Naive thymus-derived CD8-positive, alpha-beta T cell (primary cell): ENCODE data around the gene FHL2. TPM values are rescaled to one million over a fixed set of nuclear protein-coding genes. Genes with fewer than 3 reads are reported as not detected.

ENCODE experiments used
- ATAC-seq, 2 donors: fragments of 150-1000 bp; cut with Tn5 transposase in 1 of 2; sonication (Bioruptor Pico), chemical (Tn5 transposase) in 1 of 2; 1 replicate in 1 of 2; 2 replicates in 1 of 2; pipeline ENCODE4 v1.10.0; 2021; ENCODE audit warnings: mild to moderate bottlenecking in 2 of 2, moderate library complexity in 2 of 2
- POLR2A ChIA-PET: fragments of 350-600 bp; sonication (Branson Sonifier 250); formaldehyde crosslinking; loops from one replicate; lab custom pipeline; 2021; ENCODE audit warnings: antibody characterized with exemption; lab: Charles Lee
- DNase-seq, 10 donors: peaks; one replicate each; pipeline versions ENCODE4 v3.0.0 to v3.0.0-alpha.2; 2020 to 2022
- H3K27ac Mint-ChIP-seq, 10 donors: one replicate each; pipeline ENCODE4 v1.8.0; 2020 to 2022; ENCODE audit warnings: mild to moderate bottlenecking in 10 of 10, mixed read lengths in 10 of 10, moderate library complexity in 4 of 10, inconsistent platforms in 1 of 10
- H3K27me3 Mint-ChIP-seq, 5 donors: one replicate each; pipeline ENCODE4 v1.8.0; 2021 to 2022; ENCODE audit warnings: mixed read lengths in 5 of 5
- H3K36me3 Mint-ChIP-seq, 3 donors: one replicate each; pipeline ENCODE4 v1.8.0; 2020 to 2022; ENCODE audit warnings: mixed read lengths in 3 of 3, mild to moderate bottlenecking in 2 of 3, inconsistent platforms in 1 of 3
- H3K4me1 Mint-ChIP-seq, 4 donors: one replicate each; pipeline ENCODE4 v1.8.0; 2021 to 2022; ENCODE audit warnings: mixed read lengths in 4 of 4
- H3K4me3 Mint-ChIP-seq, 10 donors: one replicate each; pipeline ENCODE4 v1.8.0; 2020 to 2022; ENCODE audit warnings: mild to moderate bottlenecking in 10 of 10, mixed read lengths in 10 of 10, moderate library complexity in 6 of 10, inconsistent platforms in 1 of 10
- H3K9me3 Mint-ChIP-seq, 9 donors: one replicate each; pipeline ENCODE4 v1.8.0; 2020 to 2022; ENCODE audit warnings: mixed read lengths in 9 of 9, mild to moderate bottlenecking in 3 of 9, inconsistent platforms in 1 of 9, moderate library complexity in 1 of 9
- polyA plus RNA-seq, 3 donors: library from polyadenylated mRNA; unstranded; fragments of 300-500 nt; fragmentation: Illumina TruSeq; gene quantifications; one replicate each; pipeline ENCODE4 v1.2.3, GENCODE V29; 2021
- total RNA-seq, 8 experiments: library from RNA in 2 of 8; stranded (reverse) in 2 of 8; gene quantifications; one replicate each; pipeline ENCODE4 v1.2.3 and lab custom pipeline; 2021 to 2026

FHL2 gene
- total and polyA plus RNA-seq, 5 experiments from 2014 or later: 2.0 to 2.8 (median 2.6) TPM; not detected in 2

DNA sequence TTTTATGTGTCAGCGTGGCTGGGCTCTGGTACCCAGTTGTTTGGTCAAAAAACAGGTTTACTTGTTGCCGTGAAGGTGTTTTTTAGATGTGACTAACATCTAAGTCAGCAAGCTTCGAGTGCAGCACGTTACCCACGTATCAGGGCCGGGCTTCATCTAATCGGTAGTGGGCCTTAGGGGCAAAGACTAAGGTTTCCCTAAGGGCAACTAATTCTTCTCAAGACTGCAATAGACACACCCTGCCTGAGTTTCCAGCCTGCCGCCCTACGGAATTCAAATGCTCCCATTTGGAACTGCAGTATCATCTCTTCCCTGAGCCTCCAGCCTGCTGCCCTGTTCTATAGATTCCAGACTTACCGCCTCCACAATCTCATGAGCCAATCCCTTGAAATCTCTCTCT is 27.7 kb downstream of the FHL2 start:
- H3K4me1 Mint-ChIP-seq: peaks cover 8 to 14% (median 10%) of the 10 kb centered on the region in 4 donors
- no peak overlapping the region for H3K4me3 Mint-ChIP-seq
- ATAC-seq (no peak), DNase-seq (no peak)
- no peak overlapping the region for H3K27ac Mint-ChIP-seq
- POLR2A ChIA-PET: no interaction called here
- peaks cover 0 to 2% (median 2%) of the 10 kb centered on the region in 3 donors for H3K36me3 Mint-ChIP-seq
- H3K9me3 Mint-ChIP-seq: no peaks in the 10 kb centered on the region
- peaks cover 0 to 2% (median 0%) of the 10 kb centered on the region in 5 donors for H3K27me3 Mint-ChIP-seq

GRCh38 chr2:105369777-105370690 is 28.8 kb downstream of the FHL2 start:
- H3K27ac Mint-ChIP-seq: peak overlapping the region in 4 of 10 donors; percentile 30 to 54 (median 40)
- H3K27me3 Mint-ChIP-seq: peaks cover 0 to 3% (median 1%) of the 10 kb centered on the region in 5 donors
- peak; percentile 71 to 92 (median 82) for DNase-seq
- H3K36me3 Mint-ChIP-seq: peaks cover 0 to 2% (median 2%) of the 10 kb centered on the region in 3 donors
- H3K9me3 Mint-ChIP-seq: no peaks in the 10 kb centered on the region
- POLR2A ChIA-PET: no interaction called here
- ATAC-seq: peak; percentile 100
- peaks cover 8 to 14% (median 10%) of the 10 kb centered on the region in 4 donors for H3K4me1 Mint-ChIP-seq
- peak overlapping the region in 4 of 10 donors; percentile 1 to 51 (median 24) for H3K4me3 Mint-ChIP-seq

- ATAC-seq (no peak), DNase-seq (no peak)
- Mint-ChIP-seq H3K4me1 (peaks cover 7 to 11% (median 8%) of the 10 kb centered on the region in 4 donors), H3K27me3 (peaks cover 0 to 3% (median 1%) of the 10 kb centered on the region in 5 donors), H3K27ac (no peak overlapping the region), H3K4me3 (no peak overlapping the region), H3K9me3 (no peaks in the 10 kb centered on the region), H3K36me3 (peaks cover 0 to 2% (median under 1%) of the 10 kb centered on the region in 3 donors)
- POLR2A ChIA-PET: no interaction called here
These were observed 30.0 kb downstream of the FHL2 start for GRCh38 chr2:105368759-105369408.

GRCh38 chr2:105365206-105365605 is 33.6 kb downstream of the FHL2 start:
- Mint-ChIP-seq H3K4me3 (no peak overlapping the region), H3K9me3 (no peaks in the 10 kb centered on the region), H3K4me1 (peaks cover 19 to 37% (median 29%) of the 10 kb centered on the region in 4 donors), H3K27me3 (peaks cover 0 to 3% (median 1%) of the 10 kb centered on the region in 5 donors), H3K27ac (peak overlapping the region in 2 of 10 donors; percentile 64 to 76), H3K36me3 (peaks cover 0 to 6% (median 2%) of the 10 kb centered on the region in 3 donors)
- DNase-seq (no peak), ATAC-seq (no peak)
- POLR2A ChIA-PET: no interaction called here

DNA sequence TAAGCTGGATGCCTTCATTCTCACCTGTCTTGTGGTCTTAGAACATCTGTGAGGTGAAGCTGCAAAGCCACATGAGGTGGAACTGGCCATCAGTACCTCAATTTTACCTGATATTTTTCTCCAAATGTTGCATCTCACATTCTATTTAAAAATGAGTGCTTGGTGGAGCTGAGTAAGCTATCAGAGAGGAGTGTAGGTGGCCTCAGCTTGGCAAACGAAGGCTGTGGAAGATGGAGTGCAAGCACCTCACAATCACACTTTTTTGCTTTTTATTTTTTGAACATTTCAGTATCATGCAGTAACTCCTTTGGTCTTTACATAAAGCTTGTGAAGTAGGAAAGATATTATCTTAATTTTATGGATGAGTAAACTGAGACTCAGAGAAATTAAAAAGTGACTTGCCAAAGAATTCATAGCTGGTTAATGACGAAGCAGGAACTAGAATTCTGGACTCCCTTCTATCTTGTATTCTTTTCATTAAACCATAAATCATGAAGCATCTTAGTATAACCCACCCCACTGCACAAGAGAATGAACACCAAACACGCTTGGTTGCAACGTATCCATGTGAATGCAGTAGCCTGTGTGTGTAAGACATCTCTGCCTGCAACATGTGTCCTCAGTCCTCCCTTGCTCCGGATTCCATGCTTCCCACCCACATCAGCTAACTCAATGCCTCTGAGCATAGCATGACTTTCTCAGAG is 34.3 kb downstream of the FHL2 start:
- peak overlapping the region in 2 of 10 donors; percentile 54 to 64 for H3K27ac Mint-ChIP-seq
- POLR2A ChIA-PET: no interaction called here

GRCh38 chr2:105362862-105363591 is 35.8 kb downstream of the FHL2 start:
- peaks cover 0 to 5% (median 0%) of the 10 kb centered on the region in 9 donors for H3K9me3 Mint-ChIP-seq
- H3K27me3 Mint-ChIP-seq: peaks cover 0 to 3% (median 0%) of the 10 kb centered on the region in 5 donors
- POLR2A ChIA-PET: no interaction called here
- ATAC-seq (no peak), DNase-seq (no peak)
- no peak overlapping the region for H3K4me3 Mint-ChIP-seq
- H3K4me1 Mint-ChIP-seq: peaks cover 13 to 34% (median 23%) of the 10 kb centered on the region in 4 donors
- peak overlapping the region in 8 of 10 donors; percentile 13 to 67 (median 30) for H3K27ac Mint-ChIP-seq
- peaks cover 0 to 22% (median 11%) of the 10 kb centered on the region in 3 donors for H3K36me3 Mint-ChIP-seq

More for the DNA sequence above, 34.3 kb downstream of the FHL2 start:
- Mint-ChIP-seq H3K27me3 (peaks cover 0 to 3% (median under 1%) of the 10 kb centered on the region in 5 donors), H3K9me3 (no peaks in the 10 kb centered on the region), H3K4me1 (peaks cover 13 to 34% (median 24%) of the 10 kb centered on the region in 4 donors), H3K4me3 (no peak overlapping the region), H3K36me3 (peaks cover 0 to 9% (median 4%) of the 10 kb centered on the region in 3 donors)
- DNase-seq: no peak
- no peak for ATAC-seq

DNA sequence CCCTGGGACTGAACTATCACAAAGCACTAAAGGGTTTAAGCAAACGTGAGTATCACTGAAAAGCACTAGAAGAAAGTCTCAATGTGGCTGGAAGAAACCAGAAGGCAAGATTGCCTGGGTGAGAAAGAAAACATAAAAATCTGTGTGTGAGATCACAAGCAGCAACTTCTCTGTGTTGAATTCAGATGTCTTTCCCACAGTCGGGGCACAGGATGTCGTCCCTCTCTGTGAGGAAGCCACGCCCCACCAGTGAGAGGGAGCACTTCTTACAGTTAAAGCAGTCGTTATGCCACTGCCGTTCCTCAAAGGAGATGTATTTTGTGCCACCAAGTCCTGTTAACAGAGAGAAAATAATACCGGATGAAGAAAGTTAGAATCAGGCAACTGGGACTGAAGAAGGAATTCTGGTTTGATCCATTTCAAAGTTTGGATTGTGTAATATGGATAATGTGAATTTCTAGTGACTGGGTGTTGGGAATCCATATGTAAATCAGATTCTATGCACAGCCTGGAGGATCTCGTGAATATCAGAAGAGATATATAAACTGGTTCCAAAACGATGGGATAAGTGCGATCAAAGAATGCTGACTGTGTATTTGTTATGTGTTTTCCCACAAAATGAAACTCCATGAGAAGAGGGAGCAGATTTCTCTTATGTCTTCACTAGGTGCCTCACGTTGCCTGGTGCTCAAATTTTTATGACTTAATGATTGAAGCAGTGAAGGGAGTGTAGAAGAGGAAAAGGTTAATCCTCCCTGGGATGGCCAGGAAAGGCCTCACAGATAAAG is 37.6 kb downstream of the FHL2 start:
- H3K4me1 Mint-ChIP-seq: peaks cover 13 to 34% (median 23%) of the 10 kb centered on the region in 4 donors
- H3K27me3 Mint-ChIP-seq: peaks cover 0 to 3% (median 0%) of the 10 kb centered on the region in 5 donors
- POLR2A ChIA-PET: no interaction called here
- peaks cover 0 to 21% (median 10%) of the 10 kb centered on the region in 9 donors for H3K9me3 Mint-ChIP-seq
- H3K27ac Mint-ChIP-seq: peak overlapping the region; percentile 4 to 90 (median 70)
- ATAC-seq (peak; percentile 90 to 93), DNase-seq (peak in 9 of 10 donors; percentile 10 to 52 (median 20))
- peaks cover 9 to 38% (median 24%) of the 10 kb centered on the region in 3 donors for H3K36me3 Mint-ChIP-seq
- peak overlapping the region in 8 of 10 donors; percentile 3 to 67 (median 14) for H3K4me3 Mint-ChIP-seq

- H3K9me3 Mint-ChIP-seq: peaks cover 0 to 33% (median 14%) of the 10 kb centered on the region in 9 donors
- ATAC-seq: no peak
- peaks cover 25 to 58% (median 47%) of the 10 kb centered on the region in 3 donors for H3K36me3 Mint-ChIP-seq
- H3K27ac Mint-ChIP-seq: no peak overlapping the region
- POLR2A ChIA-PET: no interaction called here
- peaks cover 13 to 31% (median 22%) of the 10 kb centered on the region in 4 donors for H3K4me1 Mint-ChIP-seq
- H3K4me3 Mint-ChIP-seq: no peak overlapping the region
- H3K27me3 Mint-ChIP-seq: no peaks in the 10 kb centered on the region
- no peak for DNase-seq
These were observed 40.3 kb downstream of the FHL2 start for GRCh38 chr2:105358593-105358992.

- ATAC-seq (no peak), DNase-seq (no peak)
- POLR2A ChIA-PET: no interaction called here
- Mint-ChIP-seq H3K27ac (peak overlapping the region in 1 of 10 donors; percentile 37), H3K36me3 (peaks cover 34 to 71% (median 55%) of the 10 kb centered on the region in 3 donors), H3K27me3 (no peaks in the 10 kb centered on the region), H3K4me1 (peaks cover 14 to 18% (median 16%) of the 10 kb centered on the region in 4 donors), H3K9me3 (peaks cover 0 to 33% (median 14%) of the 10 kb centered on the region in 9 donors), H3K4me3 (peak overlapping the region in 1 of 10 donors; percentile 21)
These were observed 41.7 kb downstream of the FHL2 start for GRCh38 chr2:105357122-105357521.

GRCh38 chr2:105344704-105345345 is 54.0 kb downstream of the FHL2 start:
- H3K27ac Mint-ChIP-seq: no peak overlapping the region
- no peaks in the 10 kb centered on the region for H3K27me3 Mint-ChIP-seq
- no peaks in the 10 kb centered on the region for H3K9me3 Mint-ChIP-seq
- POLR2A ChIA-PET: no interaction called here
- H3K36me3 Mint-ChIP-seq: peaks cover 4 to 90% (median 23%) of the 10 kb centered on the region in 3 donors
- H3K4me3 Mint-ChIP-seq: no peak overlapping the region
- ATAC-seq: peak in 1 of 2 donors; percentile 39
- DNase-seq: peak in 3 of 10 donors; percentile 31 to 43 (median 32)
- H3K4me1 Mint-ChIP-seq: peaks cover 4 to 16% (median 6%) of the 10 kb centered on the region in 4 donors
